Muscle layer of duodenum (tissue), 2 donors: ENCODE measurements around the gene SLC35B3.
"Not testable (repeated sequence)": the region's sequence is repeated elsewhere in the genome, so short reads cannot be mapped to it uniquely, and the experiment has no call there.

Source experiments
- H3K27ac ChIP-seq: one replicate; pipeline ENCODE4 v1.7.0; 2013; ENCODE audit warnings: mild to moderate bottlenecking, low read length
- H3K27me3 ChIP-seq: one replicate; pipeline ENCODE4 v1.7.0; 2013; ENCODE audit warnings: low read depth, mild to moderate bottlenecking, control low read depth, low read length
- H3K36me3 ChIP-seq, 2 donors: one replicate each; pipeline ENCODE4 v1.7.0; 2013; ENCODE audit warnings: low read length in 2 of 2, control low read depth in 1 of 2, mild to moderate bottlenecking in 1 of 2; ENCODE audit not compliant: insufficient read depth in 2 of 2, control insufficient read depth in 1 of 2
- H3K4me1 ChIP-seq, 2 donors: one replicate each; pipeline ENCODE4 v1.7.0; 2013; ENCODE audit warnings: low read length in 2 of 2, mild to moderate bottlenecking in 2 of 2, control low read depth in 1 of 2, moderate library complexity in 1 of 2; ENCODE audit not compliant: insufficient read depth in 2 of 2, control insufficient read depth in 1 of 2
- H3K4me3 ChIP-seq, 2 donors: one replicate each; pipeline ENCODE4 v1.7.0; 2013; ENCODE audit warnings: low read length in 2 of 2, low read depth in 1 of 2, mild to moderate bottlenecking in 1 of 2
- H3K9me3 ChIP-seq, 2 donors: one replicate each; pipeline ENCODE4 v1.7.0; 2013; ENCODE audit warnings: low read length in 2 of 2, control low read depth in 1 of 2, mild to moderate bottlenecking in 1 of 2; ENCODE audit not compliant: control insufficient read depth in 1 of 2
- donor health status: healthy.

The SLC35B3 gene

GRCh38 chr6:8441452-8441851, 6.1 kb upstream of the SLC35B3 start:
- no peak overlapping the region for H3K27ac ChIP-seq
- no peak overlapping the region for H3K4me3 ChIP-seq
- H3K9me3 ChIP-seq, result no peaks in the 10 kb centered on the region
- H3K4me1 ChIP-seq, result no peaks in the 10 kb centered on the region
- H3K36me3 ChIP-seq, result no peaks in the 10 kb centered on the region
- H3K27me3 ChIP-seq, result no peaks in the 10 kb centered on the region

GRCh38 chr6:8439601-8440268, 4.4 kb upstream of the SLC35B3 start:
- Histone ChIP-seq H3K36me3 (peaks cover 0 to 5% of the 10 kb centered on the region in 2 donors), H3K27me3 (no peaks in the 10 kb centered on the region), H3K9me3 (no peaks in the 10 kb centered on the region), H3K4me1 (no peaks in the 10 kb centered on the region), H3K27ac (no peak overlapping the region), H3K4me3 (no peak overlapping the region)

GRCh38 chr6:8437813-8438212, 2.5 kb upstream of the SLC35B3 start:
- H3K36me3 ChIP-seq, result peaks cover 0 to 6% of the 10 kb centered on the region in 2 donors
- no peaks in the 10 kb centered on the region for H3K27me3 ChIP-seq
- no peak overlapping the region for H3K4me3 ChIP-seq
- peaks cover 6 to 16% of the 10 kb centered on the region in 2 donors for H3K4me1 ChIP-seq
- H3K9me3 ChIP-seq, result no peaks in the 10 kb centered on the region
- H3K27ac ChIP-seq, result no peak overlapping the region

- no peak overlapping the region for H3K4me3 ChIP-seq
Measured at GRCh38 chr6:8436966-8437365, 1.6 kb upstream of the SLC35B3 start.

GRCh38 chr6:8435845-8436168, 462 bp upstream of the SLC35B3 start:
- no peaks in the 10 kb centered on the region for H3K9me3 ChIP-seq
- peak overlapping the region; percentile 79 for H3K27ac ChIP-seq
- H3K27me3 ChIP-seq, result no peaks in the 10 kb centered on the region
- H3K36me3 ChIP-seq, result peaks cover 0 to 6% of the 10 kb centered on the region in 2 donors
- H3K4me1 ChIP-seq, result peaks cover 9 to 19% of the 10 kb centered on the region in 2 donors
- peak overlapping the region; percentile 94 to 95 for H3K4me3 ChIP-seq

More at GRCh38 chr6:8436966-8437365, 1.6 kb upstream of the SLC35B3 start:
- Histone ChIP-seq H3K4me1 (peaks cover 9 to 19% of the 10 kb centered on the region in 2 donors), H3K36me3 (peaks cover 0 to 6% of the 10 kb centered on the region in 2 donors), H3K27ac (no peak overlapping the region), H3K27me3 (no peaks in the 10 kb centered on the region), H3K9me3 (no peaks in the 10 kb centered on the region)

GRCh38 chr6:8434727-8435092, 635 bp downstream of the SLC35B3 start:
- H3K4me3 ChIP-seq, result peak overlapping the region; percentile 94 to 95
- H3K27ac ChIP-seq, result peak overlapping the region; percentile 96
- H3K4me1 ChIP-seq, result peaks cover 9 to 19% of the 10 kb centered on the region in 2 donors
- H3K9me3 ChIP-seq, result no peaks in the 10 kb centered on the region
- H3K36me3 ChIP-seq, result peaks cover 0 to 6% of the 10 kb centered on the region in 2 donors
- H3K27me3 ChIP-seq, result no peaks in the 10 kb centered on the region

GRCh38 chr6:8432614-8433013, 2.7 kb downstream of the SLC35B3 start:
- Histone ChIP-seq H3K27me3 (no peaks in the 10 kb centered on the region), H3K4me3 (no peak overlapping the region), H3K9me3 (no peaks in the 10 kb centered on the region), H3K36me3 (peaks cover 3 to 6% of the 10 kb centered on the region in 2 donors), H3K4me1 (peaks cover 9 to 19% of the 10 kb centered on the region in 2 donors), H3K27ac (no peak overlapping the region)

- Histone ChIP-seq H3K36me3 (peaks cover 23 to 25% of the 10 kb centered on the region in 2 donors), H3K9me3 (no peaks in the 10 kb centered on the region), H3K27ac (no peak overlapping the region), H3K4me3 (no peak overlapping the region), H3K4me1 (peaks cover 9 to 19% of the 10 kb centered on the region in 2 donors), H3K27me3 (no peaks in the 10 kb centered on the region)
Measured at GRCh38 chr6:8429821-8430220, 5.5 kb downstream of the SLC35B3 start.

GRCh38 chr6:8426544-8426943, 8.8 kb downstream of the SLC35B3 start:
- H3K9me3 ChIP-seq, H3K4me1 ChIP-seq, H3K27me3 ChIP-seq, H3K4me3 ChIP-seq, H3K27ac ChIP-seq: not testable (repeated sequence)
- peaks cover 29 to 33% of the 10 kb centered on the region in 2 donors for H3K36me3 ChIP-seq

GRCh38 chr6:8420031-8420588, 15.2 kb downstream of the SLC35B3 start:
- no peaks in the 10 kb centered on the region for H3K4me1 ChIP-seq
- no peak overlapping the region for H3K27ac ChIP-seq
- H3K4me3 ChIP-seq, result no peak overlapping the region
- no peaks in the 10 kb centered on the region for H3K9me3 ChIP-seq
- H3K27me3 ChIP-seq, result no peaks in the 10 kb centered on the region
- peaks cover 27 to 39% of the 10 kb centered on the region in 2 donors for H3K36me3 ChIP-seq

- peaks cover 41 to 54% of the 10 kb centered on the region in 2 donors for H3K36me3 ChIP-seq
- no peaks in the 10 kb centered on the region for H3K4me1 ChIP-seq
- no peaks in the 10 kb centered on the region for H3K27me3 ChIP-seq
- H3K27ac ChIP-seq, result no peak overlapping the region
- H3K4me3 ChIP-seq, result no peak overlapping the region
- no peaks in the 10 kb centered on the region for H3K9me3 ChIP-seq
Measured at GRCh38 chr6:8415913-8416312, 19.4 kb downstream of the SLC35B3 start.

GRCh38 chr6:8415280-8415679, 20.1 kb downstream of the SLC35B3 start:
- no peak overlapping the region for H3K4me3 ChIP-seq
- no peaks in the 10 kb centered on the region for H3K27me3 ChIP-seq
- H3K36me3 ChIP-seq, result peaks cover 39 to 55% of the 10 kb centered on the region in 2 donors
- no peak overlapping the region for H3K27ac ChIP-seq
- no peaks in the 10 kb centered on the region for H3K9me3 ChIP-seq
- no peaks in the 10 kb centered on the region for H3K4me1 ChIP-seq
